Osteoblast (primary cell): ENCODE data around the gene COL13A1. TPM values are rescaled to one million over a fixed set of nuclear protein-coding genes. Genes with fewer than 3 reads are reported as not detected.
A peak's percentile ranks its signal among the peaks of the same experiment; 100 is the strongest.

Source experiments
- DNase-seq: peaks from one replicate; pipeline ENCODE4 v3.0.0; 2011; ENCODE audit warnings: low spot score, mixed read lengths; ENCODE audit not compliant: insufficient read length; ENCODE audit errors: missing footprints
- H2AFZ ChIP-seq: 2 replicates; pipeline ENCODE4 v1.6.0; 2011; ENCODE audit warnings: mild to moderate bottlenecking, low read length
- H3K27ac ChIP-seq: 2 replicates; pipeline ENCODE4 v1.5.1; 2011; ENCODE audit warnings: mild to moderate bottlenecking, low read depth, low read length, moderate library complexity
- H3K27me3 ChIP-seq: 2 replicates; pipeline ENCODE4 v1.6.0; 2012; ENCODE audit warnings: mild to moderate bottlenecking, control low read depth, inconsistent platforms, low read length, moderate library complexity; ENCODE audit not compliant: insufficient read depth
- H3K36me3 ChIP-seq: 2 replicates; pipeline ENCODE4 v1.5.1; 2011; ENCODE audit warnings: mild to moderate bottlenecking, low read length, control low read depth, moderate library complexity; ENCODE audit not compliant: insufficient read depth
- H3K4me1 ChIP-seq: 2 replicates; pipeline ENCODE4 v1.5.1; 2011; ENCODE audit warnings: mild to moderate bottlenecking, low read length, control low read depth, moderate library complexity; ENCODE audit not compliant: insufficient read depth
- H3K4me2 ChIP-seq: 2 replicates; pipeline ENCODE4 v1.6.0; 2011; ENCODE audit warnings: mild to moderate bottlenecking, low read length; ENCODE audit not compliant: insufficient read depth
- H3K4me3 ChIP-seq: fragments of 200-600 bp; sonication (generic); 3 replicates; pipeline ENCODE4 v1.5.1; 2012; ENCODE audit warnings: mild to moderate bottlenecking, low read length, inconsistent platforms; ENCODE audit not compliant: insufficient read depth
- H3K79me2 ChIP-seq: 2 replicates; pipeline ENCODE4 v1.6.0; 2012; ENCODE audit warnings: mild to moderate bottlenecking, low read length, control low read depth, inconsistent platforms; ENCODE audit not compliant: insufficient read depth
- H3K9me3 ChIP-seq: 2 replicates; pipeline ENCODE4 v1.5.1; 2011; ENCODE audit warnings: low read depth, low read length, control low read depth
- H4K20me1 ChIP-seq: 2 replicates; pipeline ENCODE4 v1.6.0; 2012; ENCODE audit warnings: mild to moderate bottlenecking, low read length, control low read depth; ENCODE audit not compliant: insufficient read depth
- total RNA-seq: library from RNA; depleted of rRNA; stranded (reverse); fragments of >200 nt; gene quantifications from 2 replicates; pipeline ENCODE4 v1.2.3, GENCODE V29; 2012
- TF ChIP-seq, protein P1 (sequence below): IDR thresholded peaks from 2 replicates; pipeline ENCODE4 v1.5.1; 2011; ENCODE audit warnings: mild to moderate bottlenecking, low read depth, low read length, moderate library complexity; ENCODE audit errors: extremely low read depth

The COL13A1 gene
- total RNA-seq, 1 donor: 1.1 TPM

DNA sequence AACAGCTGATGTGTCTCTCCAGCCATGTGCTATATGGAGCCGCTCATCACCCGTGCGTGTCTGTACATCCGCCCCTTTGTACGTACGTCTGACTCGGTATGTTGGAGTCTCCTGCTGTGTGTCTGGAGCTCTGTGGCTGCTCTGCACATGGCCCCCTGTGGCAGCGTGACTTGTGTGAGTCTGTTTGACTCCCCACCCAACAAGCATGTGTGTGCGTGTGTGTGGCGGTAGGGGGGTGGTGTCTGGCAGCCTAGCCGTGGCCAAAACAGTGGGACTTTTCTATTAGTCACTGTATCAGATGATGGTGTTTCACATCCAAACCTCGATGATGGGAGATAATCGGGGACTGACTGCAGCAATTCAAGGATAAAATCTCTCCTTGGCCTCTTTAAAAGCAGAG lies 94.1 kb downstream of the COL13A1 start:
- H3K4me2 ChIP-seq: no peak overlapping the region
- no peaks in the 10 kb centered on the region for H3K27me3 ChIP-seq
- no peak overlapping the region for H3K4me3 ChIP-seq
- DNase-seq: peak; percentile 88
- no peaks in the 10 kb centered on the region for H3K9me3 ChIP-seq
- peak overlapping the region; percentile 45 for H3K27ac ChIP-seq
- H3K79me2 ChIP-seq: no peaks in the 10 kb centered on the region
- peak overlapping the region; percentile 35 for H2AFZ ChIP-seq
- no peaks in the 10 kb centered on the region for H3K36me3 ChIP-seq
- H3K4me1 ChIP-seq: no peaks in the 10 kb centered on the region
- H4K20me1 ChIP-seq: no peaks in the 10 kb centered on the region
- TF ChIP-seq, protein P1, sequence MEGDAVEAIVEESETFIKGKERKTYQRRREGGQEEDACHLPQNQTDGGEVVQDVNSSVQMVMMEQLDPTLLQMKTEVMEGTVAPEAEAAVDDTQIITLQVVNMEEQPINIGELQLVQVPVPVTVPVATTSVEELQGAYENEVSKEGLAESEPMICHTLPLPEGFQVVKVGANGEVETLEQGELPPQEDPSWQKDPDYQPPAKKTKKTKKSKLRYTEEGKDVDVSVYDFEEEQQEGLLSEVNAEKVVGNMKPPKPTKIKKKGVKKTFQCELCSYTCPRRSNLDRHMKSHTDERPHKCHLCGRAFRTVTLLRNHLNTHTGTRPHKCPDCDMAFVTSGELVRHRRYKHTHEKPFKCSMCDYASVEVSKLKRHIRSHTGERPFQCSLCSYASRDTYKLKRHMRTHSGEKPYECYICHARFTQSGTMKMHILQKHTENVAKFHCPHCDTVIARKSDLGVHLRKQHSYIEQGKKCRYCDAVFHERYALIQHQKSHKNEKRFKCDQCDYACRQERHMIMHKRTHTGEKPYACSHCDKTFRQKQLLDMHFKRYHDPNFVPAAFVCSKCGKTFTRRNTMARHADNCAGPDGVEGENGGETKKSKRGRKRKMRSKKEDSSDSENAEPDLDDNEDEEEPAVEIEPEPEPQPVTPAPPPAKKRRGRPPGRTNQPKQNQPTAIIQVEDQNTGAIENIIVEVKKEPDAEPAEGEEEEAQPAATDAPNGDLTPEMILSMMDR: no peak

DNA sequence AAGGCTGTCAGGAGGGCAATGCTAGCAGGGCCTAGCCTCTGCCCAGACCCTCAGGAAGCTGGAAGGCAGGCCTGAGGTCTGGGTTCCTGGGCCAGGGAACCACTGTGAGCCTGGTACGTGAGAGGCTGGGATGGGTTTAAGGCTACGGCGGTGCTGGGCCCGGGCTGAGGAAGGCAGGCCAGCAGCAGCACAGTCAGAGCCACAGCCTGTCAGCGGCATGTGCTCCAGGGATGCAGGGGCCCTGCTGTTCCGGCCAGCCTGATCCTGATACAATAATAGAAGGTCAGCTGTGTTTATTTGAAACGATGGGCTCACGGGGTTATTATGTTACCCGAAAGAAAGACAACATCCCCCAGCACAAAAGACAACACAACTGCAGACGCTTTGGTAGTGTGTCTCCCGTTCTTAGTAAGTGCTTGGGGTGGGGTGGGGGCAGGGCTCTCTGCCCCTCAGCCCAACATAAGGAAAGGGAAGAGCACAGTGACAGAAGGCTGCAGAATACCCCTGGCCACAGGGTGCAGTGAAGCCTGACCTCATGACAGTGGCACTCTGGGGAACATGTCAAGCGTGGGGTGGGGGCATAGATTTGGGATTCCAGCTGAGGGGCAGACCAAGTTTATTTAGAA lies 95.0 kb downstream of the COL13A1 start:
- TF ChIP-seq, protein P1: no peak
- Histone ChIP-seq H3K4me3 (no peak overlapping the region), H3K27me3 (no peaks in the 10 kb centered on the region), H4K20me1 (no peaks in the 10 kb centered on the region), H3K4me2 (no peak overlapping the region), H3K27ac (peak overlapping the region; percentile 45), H3K79me2 (no peaks in the 10 kb centered on the region), H3K36me3 (no peaks in the 10 kb centered on the region), H3K4me1 (no peaks in the 10 kb centered on the region), H2AFZ (no peak overlapping the region), H3K9me3 (no peaks in the 10 kb centered on the region)
- DNase-seq: peak; percentile 36

DNA sequence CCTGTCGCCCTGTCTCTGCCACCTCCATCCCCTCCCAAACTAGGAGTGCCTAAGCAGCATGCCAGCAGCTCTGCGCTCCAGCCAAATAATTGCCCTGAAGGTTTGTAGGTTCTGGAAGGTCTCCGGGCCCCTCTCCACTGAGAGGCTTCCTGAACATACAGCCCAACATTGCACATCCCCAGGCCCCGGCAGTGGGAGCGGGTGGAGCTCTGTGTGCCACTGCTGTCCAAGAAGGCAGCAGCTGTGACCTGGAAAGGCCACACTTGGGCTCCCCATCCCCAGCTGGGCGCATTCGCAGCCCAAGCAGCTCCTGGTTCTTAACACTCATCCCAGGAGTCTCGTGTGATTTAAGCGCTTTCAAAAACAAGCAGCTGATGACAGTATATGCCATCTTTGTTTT lies 95.7 kb downstream of the COL13A1 start:
- Histone ChIP-seq H3K36me3 (no peaks in the 10 kb centered on the region), H3K27me3 (no peaks in the 10 kb centered on the region), H4K20me1 (no peaks in the 10 kb centered on the region), H2AFZ (no peak overlapping the region), H3K4me3 (no peak overlapping the region), H3K27ac (no peak overlapping the region), H3K4me2 (no peak overlapping the region), H3K4me1 (no peaks in the 10 kb centered on the region), H3K9me3 (no peaks in the 10 kb centered on the region), H3K79me2 (no peaks in the 10 kb centered on the region)
- DNase-seq: peak; percentile 58
- TF ChIP-seq, protein P1: no peak

DNA sequence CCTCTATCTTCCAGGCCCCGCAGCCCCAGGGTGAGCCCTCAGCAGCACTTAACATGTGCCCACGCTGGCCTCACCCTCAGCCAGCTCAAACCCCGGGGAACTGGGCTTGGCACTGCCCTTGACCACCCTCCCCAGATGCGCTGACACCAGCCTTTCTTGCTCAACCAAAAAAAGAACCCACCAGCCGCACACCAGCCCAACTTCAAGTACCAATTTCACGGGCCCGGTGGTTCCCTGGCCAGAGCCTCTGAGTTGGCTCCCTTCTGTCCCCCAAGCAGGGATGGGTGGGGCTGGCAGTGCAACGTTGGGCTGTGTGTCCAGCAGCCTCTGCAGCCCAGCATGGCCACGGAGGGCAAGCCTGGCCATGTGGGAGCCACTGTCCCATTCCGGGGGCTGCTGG lies 96.3 kb downstream of the COL13A1 start:
- Histone ChIP-seq H3K27me3 (no peaks in the 10 kb centered on the region), H3K79me2 (no peaks in the 10 kb centered on the region), H3K4me1 (no peaks in the 10 kb centered on the region), H3K36me3 (no peaks in the 10 kb centered on the region), H2AFZ (no peak overlapping the region), H3K27ac (no peak overlapping the region), H3K4me2 (no peak overlapping the region), H4K20me1 (no peaks in the 10 kb centered on the region), H3K9me3 (no peaks in the 10 kb centered on the region), H3K4me3 (no peak overlapping the region)
- TF ChIP-seq, protein P1: no peak
- peak; percentile 50 for DNase-seq
